Tibial nerve (tissue), 4 donors: ENCODE results near the gene FBXO15.

Source experiments
- CTCF ChIP-seq, 5 experiments: fragments of 200-600 bp in 3 of 5; fragments of 450-650 bp in 2 of 5; sonication (generic) in 3 of 5; IDR thresholded peaks; one replicate each; pipeline ENCODE4 v1.5.1; 2016 to 2019; ENCODE audit warnings: antibody characterized with exemption in 5 of 5, mild to moderate bottlenecking in 3 of 5, moderate library complexity in 2 of 5
- EP300 ChIP-seq, 2 donors: sonication (generic); formaldehyde crosslinking; IDR thresholded peaks; one replicate each; pipeline ENCODE4 v1.6.1; 2017; ENCODE audit warnings: antibody characterized with exemption in 2 of 2, mild to moderate bottlenecking in 1 of 2
- POLR2A ChIP-seq, 2 donors: fragments of 450-650 bp; IDR thresholded peaks; one replicate each; pipeline ENCODE4 v1.6.1; 2017; ENCODE audit warnings: antibody characterized with exemption in 2 of 2, mild to moderate bottlenecking in 2 of 2, moderate library complexity in 2 of 2

- TF ChIP-seq POLR2A (IDR thresholded peaks at IDR 0.05), result no peak
- no peak for TF ChIP-seq CTCF (IDR thresholded peaks at IDR 0.05)
- TF ChIP-seq EP300 (IDR thresholded peaks at IDR 0.05), result no peak
Observed at GRCh38 chr18:74060579-74060978, 87.1 kb downstream of the FBXO15 start.
